Adrenal gland (tissue), 12 donors: ENCODE results near the gene MRAS. TPM values are rescaled to one million over a fixed set of nuclear protein-coding genes. Genes with fewer than 3 reads are reported as not detected.

Experiments used
- DNase-seq, 7 donors: peaks; one replicate each; pipeline ENCODE4 v3.0.0-alpha.2; 2019 to 2020
- H3K27ac ChIP-seq, 5 donors: fragments of 200-600 bp; sonication (generic) in 4 of 5; 1 replicate in 3 of 5; 2 replicates in 2 of 5; pipeline versions ENCODE4 v1.5.1 to v1.8.0; 2016 to 2020; ENCODE audit warnings: mild to moderate bottlenecking in 1 of 5
- H3K27me3 ChIP-seq: fragments of 200-600 bp; 2 replicates; pipeline ENCODE4 v1.8.0; 2021
- H3K36me3 ChIP-seq, 2 donors: fragments of 200-600 bp; replicated peaks in 1 of 2; 1 replicate in 1 of 2; 2 replicates in 1 of 2; pipeline versions ENCODE4 v1.5.1 to v1.8.0; 2018 to 2022
- H3K4me1 ChIP-seq, 2 donors: fragments of 200-600 bp; replicated peaks in 1 of 2; 1 replicate in 1 of 2; 2 replicates in 1 of 2; pipeline versions ENCODE4 v1.5.1 to v1.8.0; 2018 to 2021
- H3K4me3 ChIP-seq, 4 donors: fragments of 200-600 bp; sonication (generic) in 3 of 4; one replicate each; pipeline ENCODE4 v1.5.1; 2016 to 2018
- H3K9me3 ChIP-seq, 3 donors: fragments of 200-600 bp; sonication (generic) in 1 of 3; replicated peaks in 1 of 3; 1 replicate in 2 of 3; 2 replicates in 1 of 3; pipeline versions ENCODE4 v1.5.1 to v1.8.0; 2016 to 2021
- CTCF ChIP-seq, 6 experiments: fragments of 450-650 bp in 4 of 6; fragments of 200-600 bp in 2 of 6; sonication (generic) in 1 of 6; IDR thresholded peaks; 1 replicate in 5 of 6; 2 replicates in 1 of 6; pipeline versions ENCODE4 v1.5.1 to v1.8.0; 2016 to 2021; ENCODE audit warnings: antibody characterized with exemption in 6 of 6, mild to moderate bottlenecking in 2 of 6, moderate library complexity in 1 of 6
- POLR2A ChIP-seq, 2 donors: fragments of 450-650 bp; IDR thresholded peaks; one replicate each; pipeline ENCODE4 v1.6.1; 2017; ENCODE audit warnings: antibody characterized with exemption in 2 of 2, mild to moderate bottlenecking in 2 of 2, moderate library complexity in 1 of 2
- WGBS, 4 donors: extraction: QIAGEN DNeasy Blood & Tissue Kit in 2 of 4; methylation state at CpG; one replicate each; pipeline versions ENCODE4 v1.1.5 to v1.1.7; 2013 to 2017; 5-methylcytosine and 5-hydroxymethylcytosine counted together
- intact Hi-C, 2 donors: fragments of 100-400 bp; cut with DNase I; formaldehyde crosslinking; loops; one replicate each; pipeline versions ENCODE4 v1.14.1 to v1.15.0; 2022 to 2023
- polyA plus RNA-seq, 3 donors: library from polyadenylated mRNA; stranded (reverse); fragments of 200-250 nt in 2 of 3; fragments of 350-450 nt in 1 of 3; fragmentation: Illumina TruSeq in 1 of 3; extraction: RNeasy Lipid Tissue Mini Kit (QIAGEN cat#74804) in 1 of 3; gene quantifications; one replicate each; pipeline ENCODE4 v1.2.3, GENCODE V29; 2013 to 2014
- total RNA-seq, 9 donors: library from RNA; depleted of rRNA in 4 of 9; stranded (reverse); fragments of >200 nt in 4 of 9; fragments of 120-200 nt in 1 of 9; fragmentation: NEBNext Ultra II Directional in 1 of 9; extraction: Animal tissue kit (Norgen Biotek cat#: 25700) in 1 of 9; gene quantifications; one replicate each; pipeline versions ENCODE4 v1.1.0 to v1.2.4, GENCODE V29; 2013 to 2023
- donor health status: healthy with polysubstance abuse.
- donor health status: Bipolar disorder and iron deficiency.
- donor health status: DM: yes; HTN: yes; CAD: no.
- donor health status: DM: no; HTN: no; CAD: no.
- donor health status: DM: no; HTN: no; CAD: no.
- donor health status: DM: yes; HTN: yes; CAD: no.

The MRAS gene
- total and polyA plus RNA-seq, 12 donors, result 47.9 to 337 (median 109) TPM

GRCh38 chr3:138359148-138359918, 11.0 kb downstream of the MRAS start:
- Histone ChIP-seq H3K9me3 (no peaks in the 10 kb centered on the region), H3K36me3 (peaks cover 0 to 13% of the 10 kb centered on the region in 2 donors), H3K27me3 (no peaks in the 10 kb centered on the region), H3K4me3 (no peak overlapping the region), H3K4me1 (peaks cover 10 to 31% of the 10 kb centered on the region in 2 donors), H3K27ac (peak overlapping the region in 3 of 5 donors; percentile 11 to 70 (median 29))
- WGBS, 4 donors, result 56 to 66% (median 61%) methylated on average over 7 of the region's 7 CpGs
- DNase-seq, result no peak
- intact Hi-C loops, result no loop called here
- TF ChIP-seq POLR2A (IDR thresholded peaks at IDR 0.05), result no peak
- TF ChIP-seq CTCF (IDR thresholded peaks at IDR 0.05), result no peak

GRCh38 chr3:138359919-138360868, 11.8 kb downstream of the MRAS start:
- Histone ChIP-seq H3K36me3 (peaks cover 0 to 8% of the 10 kb centered on the region in 2 donors), H3K9me3 (no peaks in the 10 kb centered on the region), H3K27me3 (no peaks in the 10 kb centered on the region), H3K27ac (peak overlapping the region in 3 of 5 donors; percentile 29 to 70 (median 38)), H3K4me3 (no peak overlapping the region), H3K4me1 (peaks cover 19 to 40% of the 10 kb centered on the region in 2 donors)
- 80 to 86% (median 85%) methylated on average over 13 to 15 of the region's 15 CpGs for WGBS, 4 donors
- DNase-seq, result peak in 5 of 7 donors; percentile 38 to 70 (median 60)
- TF ChIP-seq CTCF (IDR thresholded peaks at IDR 0.05) (no peak), POLR2A (IDR thresholded peaks at IDR 0.05) (no peak)
- intact Hi-C loops, result loop anchor here in 1 of 2 donors (5.0 kb wide), 1 partner anchor 37 kb away; no protein-coding TSS in a partner anchor

GRCh38 chr3:138360869-138361525, 12.6 kb downstream of the MRAS start:
- intact Hi-C loops, result loop anchor here in 1 of 2 donors (5.0 kb wide), 1 partner anchor 36 kb away; no protein-coding TSS in a partner anchor
- H3K27ac ChIP-seq, result peak overlapping the region in 3 of 5 donors; percentile 24 to 70 (median 38)
- no peak for DNase-seq
- WGBS, 4 donors, result 74 to 85% (median 78%) methylated on average over 9 of the region's 9 CpGs
- H3K4me3 ChIP-seq, result no peak overlapping the region
- peaks cover 0 to under 1% of the 10 kb centered on the region in 2 donors for H3K36me3 ChIP-seq
- H3K27me3 ChIP-seq, result no peaks in the 10 kb centered on the region
- H3K9me3 ChIP-seq, result no peaks in the 10 kb centered on the region
- TF ChIP-seq POLR2A (IDR thresholded peaks at IDR 0.05) (no peak), CTCF (IDR thresholded peaks at IDR 0.05) (no peak)
- peaks cover 27 to 48% of the 10 kb centered on the region in 2 donors for H3K4me1 ChIP-seq
